DND-41 (cell line): ENCODE measurements around the gene ANKS1B.

Source experiments
- CTCF ChIP-seq: IDR thresholded peaks from 2 replicates; pipeline ENCODE4 v1.5.1; 2012; ENCODE audit warnings: borderline replicate concordance, low read length, moderate library complexity, mild to moderate bottlenecking; ENCODE audit not compliant: poor library complexity, severe bottlenecking; ENCODE audit errors: extremely low read depth
- EZH2 ChIP-seq: IDR thresholded peaks from 3 replicates; pipeline ENCODE4 v1.6.1; 2012; ENCODE audit warnings: borderline replicate concordance, low read depth, mild to moderate bottlenecking, moderate library complexity, low read length, inconsistent platforms; ENCODE audit not compliant: severe bottlenecking

GRCh38 chr12:99852666-99853065, 132.1 kb downstream of the ANKS1B start:
- TF ChIP-seq CTCF, result no peak
- TF ChIP-seq EZH2, result no peak
